GM12864 (cell line): Measurements from ENCODE around the gene RRAGB.

ENCODE experiments used
- DNase-seq: peaks from one replicate; pipeline ENCODE4 v3.0.0-alpha.2; 2011; ENCODE audit warnings: low read depth
- H3K4me3 ChIP-seq: 2 replicates; pipeline ENCODE4 v1.5.1; 2011; ENCODE audit warnings: mild to moderate bottlenecking, low read depth, low read length, control low read depth
- TF ChIP-seq, protein P1 (sequence below): IDR thresholded peaks from 2 replicates; pipeline ENCODE4 v1.5.1; 2011; ENCODE audit warnings: low read depth, mild to moderate bottlenecking, moderate library complexity, low read length, control low read depth, inconsistent platforms; ENCODE audit errors: missing control alignments

RRAGB gene

DNA sequence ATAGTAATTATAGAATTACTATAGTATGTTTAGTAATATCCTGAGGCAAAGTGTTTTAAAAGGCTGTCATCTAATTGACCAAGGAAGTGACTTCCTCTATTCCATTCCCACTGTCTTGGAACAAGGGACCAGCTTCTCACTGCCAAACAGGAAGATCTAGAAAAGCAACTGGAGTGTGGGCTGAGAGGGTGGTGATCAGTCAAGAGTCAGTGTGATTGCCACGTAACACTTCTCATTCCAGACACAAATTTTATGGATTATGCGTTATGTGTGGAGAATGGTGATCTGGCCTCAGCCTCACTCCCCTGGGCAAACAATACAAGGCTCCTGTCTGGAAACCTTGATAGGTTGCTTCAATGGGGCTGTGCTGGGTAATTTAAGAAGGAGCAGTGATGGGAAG lies 60.0 kb downstream of the RRAGB start:
- DNase-seq = no peak
- TF ChIP-seq, protein P1, sequence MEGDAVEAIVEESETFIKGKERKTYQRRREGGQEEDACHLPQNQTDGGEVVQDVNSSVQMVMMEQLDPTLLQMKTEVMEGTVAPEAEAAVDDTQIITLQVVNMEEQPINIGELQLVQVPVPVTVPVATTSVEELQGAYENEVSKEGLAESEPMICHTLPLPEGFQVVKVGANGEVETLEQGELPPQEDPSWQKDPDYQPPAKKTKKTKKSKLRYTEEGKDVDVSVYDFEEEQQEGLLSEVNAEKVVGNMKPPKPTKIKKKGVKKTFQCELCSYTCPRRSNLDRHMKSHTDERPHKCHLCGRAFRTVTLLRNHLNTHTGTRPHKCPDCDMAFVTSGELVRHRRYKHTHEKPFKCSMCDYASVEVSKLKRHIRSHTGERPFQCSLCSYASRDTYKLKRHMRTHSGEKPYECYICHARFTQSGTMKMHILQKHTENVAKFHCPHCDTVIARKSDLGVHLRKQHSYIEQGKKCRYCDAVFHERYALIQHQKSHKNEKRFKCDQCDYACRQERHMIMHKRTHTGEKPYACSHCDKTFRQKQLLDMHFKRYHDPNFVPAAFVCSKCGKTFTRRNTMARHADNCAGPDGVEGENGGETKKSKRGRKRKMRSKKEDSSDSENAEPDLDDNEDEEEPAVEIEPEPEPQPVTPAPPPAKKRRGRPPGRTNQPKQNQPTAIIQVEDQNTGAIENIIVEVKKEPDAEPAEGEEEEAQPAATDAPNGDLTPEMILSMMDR = no peak
- H3K4me3 ChIP-seq = no peak overlapping the region

DNA sequence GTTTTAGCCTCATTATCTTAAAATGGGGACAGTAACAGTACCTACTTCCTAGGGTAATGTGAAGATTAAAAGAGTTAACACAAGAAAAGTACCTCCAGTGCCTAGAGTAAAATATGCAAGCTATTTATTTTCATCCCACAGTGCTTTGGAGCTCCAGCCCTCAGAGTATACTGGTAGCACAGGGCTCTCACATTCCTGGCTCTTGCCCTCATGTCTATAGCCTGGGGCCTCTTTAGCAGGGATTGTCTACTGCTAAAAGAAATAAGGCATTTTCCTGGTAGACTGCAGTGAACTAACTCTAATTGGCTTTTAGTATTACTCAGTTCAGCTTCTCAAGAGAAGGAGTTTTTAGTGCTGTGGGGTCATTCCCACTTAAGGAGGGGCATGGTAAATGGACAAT lies 60.8 kb downstream of the RRAGB start:
- DNase-seq = no peak

DNA sequence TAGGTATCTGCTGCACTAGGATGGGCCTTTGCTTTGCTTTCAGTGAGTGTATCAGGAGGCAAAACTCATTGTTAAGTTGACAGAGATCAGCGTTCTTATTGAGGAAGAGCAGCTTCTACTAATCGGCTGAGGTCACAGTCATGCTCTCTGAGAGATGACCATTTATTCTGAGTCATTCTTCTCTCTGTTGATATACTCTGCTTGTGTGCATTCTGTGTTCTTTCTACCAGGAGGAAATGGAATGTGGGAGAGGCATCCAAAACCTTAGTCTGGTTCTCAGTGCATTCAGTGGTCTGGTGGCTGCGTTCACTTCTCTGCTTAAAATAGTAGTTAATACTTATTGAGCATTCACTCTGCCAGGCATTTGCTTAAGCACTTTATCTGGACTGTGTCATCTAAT lies 66.2 kb downstream of the RRAGB start:
- no peak for DNase-seq
- H3K4me3 ChIP-seq = no peak overlapping the region
- TF ChIP-seq, protein P1 = no peak

More for the DNA sequence above, 60.8 kb downstream of the RRAGB start:
- TF ChIP-seq, protein P1 = no peak
- H3K4me3 ChIP-seq = no peak overlapping the region

DNA sequence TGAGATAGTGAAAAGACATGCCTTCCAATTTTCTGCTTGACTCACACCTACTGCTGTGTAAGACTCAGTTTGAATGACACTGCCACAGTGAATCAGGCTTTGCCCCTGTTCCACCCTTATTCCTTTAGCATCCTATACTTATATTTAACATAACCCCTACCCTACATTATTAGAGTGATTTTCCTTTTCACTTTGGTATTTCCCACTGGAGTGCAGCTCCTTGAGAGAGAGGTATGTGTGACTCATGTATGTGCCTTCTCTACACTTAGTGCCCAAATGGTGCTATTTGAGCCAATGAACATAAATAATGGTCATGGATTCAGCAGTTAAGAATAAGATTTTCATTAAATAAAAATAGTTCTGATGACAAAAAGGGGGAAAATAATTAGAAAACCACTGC lies 69.5 kb downstream of the RRAGB start:
- DNase-seq = no peak

DNA sequence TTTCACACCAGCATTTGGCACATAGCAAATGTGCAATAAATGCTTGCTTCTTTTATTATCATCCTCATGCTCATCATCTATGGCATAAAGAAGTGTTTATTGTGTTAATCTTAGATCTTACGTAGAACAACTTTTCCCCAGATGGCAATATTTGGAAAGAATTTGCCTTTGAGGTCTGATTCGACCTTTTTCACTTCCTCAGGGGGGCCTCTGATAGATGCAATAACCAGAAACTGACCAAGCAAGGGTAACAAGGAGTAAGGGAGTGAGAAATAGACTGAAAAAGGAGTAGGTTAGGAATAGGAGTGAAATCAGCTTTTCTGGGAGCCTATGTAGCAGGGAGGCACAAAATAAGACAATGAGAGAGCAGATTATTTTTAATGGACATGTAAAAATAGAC lies 70.2 kb downstream of the RRAGB start:
- no peak for DNase-seq
- TF ChIP-seq, protein P1 = no peak

More for the DNA sequence above, 69.5 kb downstream of the RRAGB start:
- TF ChIP-seq, protein P1 = no peak
- no peak overlapping the region for H3K4me3 ChIP-seq

DNA sequence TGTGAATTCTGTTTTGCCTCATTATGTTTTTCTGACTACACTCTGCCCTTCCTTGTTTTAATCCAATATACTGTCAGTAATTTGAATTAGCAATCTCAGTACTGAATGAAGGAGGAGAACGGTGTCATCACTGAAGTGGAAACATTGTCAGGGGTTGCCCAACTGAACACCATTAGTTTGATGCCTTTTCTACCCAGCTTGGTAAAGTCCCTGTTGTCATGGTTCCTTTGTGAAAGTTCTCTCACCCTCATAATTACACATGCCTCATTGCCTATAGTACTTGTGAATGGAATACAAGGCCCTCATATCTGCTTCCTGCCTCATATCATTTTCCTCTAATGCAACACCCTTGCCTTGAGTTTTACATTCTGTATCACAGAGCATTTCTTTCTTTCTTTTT lies 76.9 kb downstream of the RRAGB start:
- TF ChIP-seq, protein P1 = no peak
- no peak overlapping the region for H3K4me3 ChIP-seq
- peak; percentile 38 for DNase-seq

More for the DNA sequence above, 70.2 kb downstream of the RRAGB start:
- no peak overlapping the region for H3K4me3 ChIP-seq

DNA sequence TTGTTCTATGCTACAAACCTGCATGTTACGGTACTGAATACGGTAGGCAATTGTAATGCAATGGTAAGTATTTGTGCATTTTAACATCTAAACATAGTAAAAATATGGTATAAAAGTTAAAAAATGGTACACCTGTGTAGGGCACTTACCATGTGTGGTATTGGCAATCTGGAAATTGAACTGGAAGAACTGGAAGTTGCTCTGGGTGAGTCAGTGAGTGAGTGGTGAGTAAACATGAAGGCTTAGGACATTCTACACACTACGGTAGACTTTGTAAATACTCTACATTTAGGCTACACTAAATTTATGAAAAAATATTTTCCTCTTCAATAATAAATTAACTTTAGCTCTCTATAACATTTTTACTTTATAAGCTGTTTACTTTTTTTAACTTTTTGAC lies 78.9 kb downstream of the RRAGB start:
- TF ChIP-seq, protein P1 = no peak
- DNase-seq = no peak
- no peak overlapping the region for H3K4me3 ChIP-seq
